HCT116 (cell line): ENCODE measurements around the gene ABCA9.

ENCODE experiments used
- CBX3 ChIP-seq: IDR thresholded peaks from 2 replicates; pipeline ENCODE4 v1.6.1; 2012; ENCODE audit warnings: low read depth
- CTCF ChIP-seq, 3 experiments: fragments of 200-600 bp in 1 of 3; sonication (generic) in 1 of 3; IDR thresholded peaks in 2 of 3; conservative IDR thresholded peaks in 1 of 3; 2 replicates each; pipeline ENCODE4 v1.5.1; 2012 to 2017; ENCODE audit warnings: low read depth in 2 of 3, low read length in 2 of 3, antibody characterized with exemption in 1 of 3, borderline replicate concordance in 1 of 3, control low read depth in 1 of 3, mild to moderate bottlenecking in 1 of 3, mixed read lengths in 1 of 3, mixed run types in 1 of 3, moderate library complexity in 1 of 3; ENCODE audit not compliant: insufficient read depth in 1 of 3
- ELF1 ChIP-seq: IDR thresholded peaks from 2 replicates; pipeline ENCODE4 v1.6.1; 2012; ENCODE audit warnings: low read depth, borderline replicate concordance
- EZH2 ChIP-seq: fragments of 200-600 bp; sonication (generic); IDR thresholded peaks from 2 replicates; pipeline ENCODE4 v1.6.1; 2017; ENCODE audit warnings: antibody characterized with exemption, mixed run types
- JUND ChIP-seq: IDR thresholded peaks from 2 replicates; pipeline ENCODE4 v1.6.1; 2012
- MAX ChIP-seq: IDR thresholded peaks from 2 replicates; pipeline ENCODE4 v1.6.1; 2012
- POLR2A ChIP-seq: IDR thresholded peaks from 2 replicates; pipeline ENCODE4 v1.7.0; 2011; ENCODE audit warnings: borderline replicate concordance; ENCODE audit not compliant: insufficient read depth, insufficient read length; ENCODE audit errors: extremely low read depth
- POLR2AphosphoS5 ChIP-seq: IDR thresholded peaks from 2 replicates; pipeline ENCODE4 v1.6.1; 2011; ENCODE audit warnings: mild to moderate bottlenecking, low read depth, low read length, moderate library complexity
- REST ChIP-seq: IDR thresholded peaks from 2 replicates; pipeline ENCODE4 v1.6.1; 2012; ENCODE audit warnings: low read depth
- SRF ChIP-seq: IDR thresholded peaks from 2 replicates; pipeline ENCODE4 v1.6.1; 2012; ENCODE audit warnings: low read depth
- YY1 ChIP-seq: IDR thresholded peaks from 2 replicates; pipeline ENCODE4 v1.6.1; 2011; ENCODE audit warnings: low read length, low read depth, moderate library complexity, mild to moderate bottlenecking; ENCODE audit not compliant: insufficient replicate concordance; ENCODE audit errors: extremely low read depth
- ZBTB33 ChIP-seq: IDR thresholded peaks from 2 replicates; pipeline ENCODE4 v1.6.1; 2011; ENCODE audit warnings: mild to moderate bottlenecking, low read length, moderate library complexity; ENCODE audit not compliant: insufficient replicate concordance; ENCODE audit errors: extremely low read depth
- ZFX ChIP-seq: fragments of 450-650 bp; IDR thresholded peaks from 2 replicates; pipeline ENCODE4 v1.6.1; 2017

GRCh38 chr17:69075823-69076222 is 15.1 kb upstream of the ABCA9 start:
- TF ChIP-seq CTCF (IDR thresholded peaks at IDR 0.05 in 2 of 3, conservative IDR thresholded peaks at IDR 0.05 in 1 of 3; ENCODE audit: borderline replicate concordance in 1 of 3, insufficient read depth in 1 of 3, low read depth in 2 of 3, low read length in 2 of 3) = no peak
- no peak for TF ChIP-seq ZBTB33
- TF ChIP-seq MAX = no peak
- TF ChIP-seq REST = no peak
- no peak for TF ChIP-seq SRF
- TF ChIP-seq EZH2 = no peak
- no peak for TF ChIP-seq ZFX
- TF ChIP-seq CBX3 = no peak
- TF ChIP-seq POLR2AphosphoS5 = no peak
- no peak for TF ChIP-seq YY1
- no peak for TF ChIP-seq JUND
- no peak for TF ChIP-seq ELF1
- TF ChIP-seq POLR2A = no peak
